Neuronal stem cell (in vitro differentiated cells): ENCODE measurements around the gene PTPRU.

Experiments used
- DNase-seq: peaks from one replicate; pipeline ENCODE4 v3.0.0-alpha.2; 2013; ENCODE audit warnings: low spot score
- H2AFZ ChIP-seq: one replicate; pipeline ENCODE4 v1.6.1; 2013; ENCODE audit warnings: mild to moderate bottlenecking, low read length, inconsistent platforms
- H2AK5ac ChIP-seq: 2 replicates; pipeline ENCODE4 v1.6.1; 2013; ENCODE audit warnings: low read depth, mild to moderate bottlenecking, inconsistent platforms, low read length, moderate library complexity, mixed read lengths
- H2BK120ac ChIP-seq: 2 replicates; pipeline ENCODE4 v1.6.1; 2013; ENCODE audit warnings: low read depth, mild to moderate bottlenecking, inconsistent platforms, low read length, moderate library complexity, mixed read lengths
- H2BK12ac ChIP-seq: one replicate; pipeline ENCODE4 v1.6.1; 2013; ENCODE audit warnings: low read length, inconsistent platforms
- H2BK15ac ChIP-seq: 2 replicates; pipeline ENCODE4 v1.6.1; 2013; ENCODE audit warnings: mild to moderate bottlenecking, low read length, inconsistent platforms, mixed read lengths
- H2BK5ac ChIP-seq: one replicate; pipeline ENCODE4 v1.6.1; 2013; ENCODE audit warnings: inconsistent platforms, mild to moderate bottlenecking, low read length, moderate library complexity
- H3K14ac ChIP-seq: one replicate; pipeline ENCODE4 v1.6.1; 2013; ENCODE audit warnings: low read length, inconsistent platforms
- H3K18ac ChIP-seq: 2 replicates; pipeline ENCODE4 v1.6.1; 2013; ENCODE audit warnings: low read length, inconsistent platforms
- H3K23ac ChIP-seq: 2 replicates; pipeline ENCODE4 v1.6.1; 2013; ENCODE audit warnings: low read depth, mild to moderate bottlenecking, mixed read lengths, low read length, inconsistent platforms; ENCODE audit not compliant: poor library complexity
- H3K27ac ChIP-seq: replicated peaks from 3 replicates; pipeline ENCODE4 v1.5.1; 2013; ENCODE audit warnings: low read length, inconsistent platforms
- H3K27me3 ChIP-seq, 3 experiments: 2 replicates each; pipeline ENCODE4 v1.6.1; 2013; ENCODE audit warnings: low read length in 3 of 3, mild to moderate bottlenecking in 2 of 3, inconsistent platforms in 1 of 3, low read depth in 1 of 3, mixed read lengths in 1 of 3, moderate library complexity in 1 of 3; ENCODE audit not compliant: control insufficient read depth in 3 of 3, insufficient read depth in 3 of 3
- H3K36me3 ChIP-seq, 2 donors: replicated peaks in 1 of 2; 2 replicates each; pipeline ENCODE4 v1.6.1; 2013; ENCODE audit warnings: low read length in 2 of 2; ENCODE audit not compliant: control insufficient read depth in 2 of 2, insufficient read depth in 2 of 2
- H3K4ac ChIP-seq: 2 replicates; pipeline ENCODE4 v1.6.1; 2013; ENCODE audit warnings: inconsistent platforms, mild to moderate bottlenecking, low read length, moderate library complexity
- H3K4me1 ChIP-seq, 2 donors: 1 replicate in 1 of 2; 2 replicates in 1 of 2; pipeline ENCODE4 v1.6.1; 2013; ENCODE audit warnings: low read length in 2 of 2, low read depth in 1 of 2; ENCODE audit not compliant: control insufficient read depth in 2 of 2, insufficient read depth in 1 of 2
- H3K4me2 ChIP-seq: one replicate; pipeline ENCODE4 v1.6.1; 2013; ENCODE audit warnings: mild to moderate bottlenecking, low read length, inconsistent platforms; ENCODE audit not compliant: insufficient read depth, poor library complexity, severe bottlenecking
- H3K4me3 ChIP-seq, 2 donors: 2 replicates each; pipeline ENCODE4 v1.5.1; 2013; ENCODE audit warnings: low read length in 2 of 2, mild to moderate bottlenecking in 2 of 2, inconsistent platforms in 1 of 2, moderate library complexity in 1 of 2
- H3K79me1 ChIP-seq: one replicate; pipeline ENCODE4 v1.6.1; 2013; ENCODE audit warnings: low read depth, mild to moderate bottlenecking, inconsistent platforms, low read length, moderate library complexity
- H3K9ac ChIP-seq: one replicate; pipeline ENCODE4 v1.6.1; 2013; ENCODE audit warnings: mild to moderate bottlenecking, low read depth, low read length, inconsistent platforms; ENCODE audit not compliant: poor library complexity
- H3K9me3 ChIP-seq, 2 donors: replicated peaks in 1 of 2; 2 replicates each; pipeline versions ENCODE3 to v1.6.1; 2013; ENCODE audit warnings: low read length in 2 of 2, mild to moderate bottlenecking in 2 of 2, inconsistent platforms in 1 of 2, low read depth in 1 of 2, mixed read lengths in 1 of 2, moderate library complexity in 1 of 2; ENCODE audit not compliant: control insufficient read depth in 2 of 2, insufficient read depth in 1 of 2
- H4K8ac ChIP-seq: one replicate; pipeline ENCODE4 v1.6.1; 2013; ENCODE audit warnings: low read depth, mild to moderate bottlenecking, inconsistent platforms, low read length, moderate library complexity
- H4K91ac ChIP-seq: one replicate; pipeline ENCODE4 v1.6.1; 2013; ENCODE audit warnings: low read length, low read depth, mild to moderate bottlenecking, inconsistent platforms; ENCODE audit not compliant: poor library complexity
- WGBS, 2 donors: extraction: QIAGEN DNeasy Blood & Tissue Kit; methylation state at CpG; one replicate each; pipeline ENCODE4 v1.1.7; 2013; ENCODE audit warnings: missing lambda C conversion rate in 2 of 2, mixed read lengths in 1 of 2; ENCODE audit not compliant: insufficient read length in 2 of 2, insufficient replicate concordance in 1 of 2; ENCODE audit errors: extremely low coverage in 2 of 2; 5-methylcytosine and 5-hydroxymethylcytosine counted together

PTPRU gene

GRCh38 chr1:29357452-29357851 lies 121.1 kb downstream of the PTPRU start:
- no peak overlapping the region for H2AK5ac ChIP-seq
- no CpG with 5 or more reads among the region's 7 CpGs for WGBS, 2 donors
- H2AFZ ChIP-seq: no peak overlapping the region
- no peak overlapping the region for H2BK15ac ChIP-seq
- H3K4ac ChIP-seq: no peak overlapping the region
- no peaks in the 10 kb centered on the region for H3K9me3 ChIP-seq
- no peak overlapping the region for H3K4me2 ChIP-seq
- no peaks in the 10 kb centered on the region for H3K36me3 ChIP-seq
- no peak overlapping the region for H2BK5ac ChIP-seq
- no peak overlapping the region for H3K18ac ChIP-seq
- no peaks in the 10 kb centered on the region for H3K79me1 ChIP-seq
- no peak overlapping the region for H3K27ac ChIP-seq
- H3K9ac ChIP-seq: no peak overlapping the region
- no peak overlapping the region for H4K91ac ChIP-seq
- no peak overlapping the region for H2BK120ac ChIP-seq
- peaks cover 0 to 12% (median 0%) of the 10 kb centered on the region in 3 experiments for H3K27me3 ChIP-seq
- peaks cover 0 to 2% of the 10 kb centered on the region in 2 donors for H3K4me1 ChIP-seq
- no peak overlapping the region for H2BK12ac ChIP-seq
- no peak overlapping the region for H3K23ac ChIP-seq
- no peak overlapping the region for H3K14ac ChIP-seq
- DNase-seq: no peak
- H3K4me3 ChIP-seq: no peak overlapping the region
- H4K8ac ChIP-seq: no peak overlapping the region

GRCh38 chr1:29358183-29358582 lies 121.9 kb downstream of the PTPRU start:
- Histone ChIP-seq H3K4me2 (no peak overlapping the region), H2AK5ac (no peak overlapping the region), H3K4ac (no peak overlapping the region), H2AFZ (no peak overlapping the region), H3K4me1 (peaks cover 0 to 2% of the 10 kb centered on the region in 2 donors), H3K4me3 (no peak overlapping the region), H2BK120ac (no peak overlapping the region), H3K36me3 (no peaks in the 10 kb centered on the region), H2BK15ac (no peak overlapping the region), H3K9me3 (no peaks in the 10 kb centered on the region), H2BK5ac (no peak overlapping the region), H4K8ac (no peak overlapping the region), H3K79me1 (no peaks in the 10 kb centered on the region), H3K18ac (no peak overlapping the region), H3K9ac (no peak overlapping the region), H3K27ac (no peak overlapping the region), H3K14ac (no peak overlapping the region), H3K23ac (no peak overlapping the region), H4K91ac (no peak overlapping the region), H3K27me3 (peaks cover 0 to 12% (median 0%) of the 10 kb centered on the region in 3 experiments), H2BK12ac (no peak overlapping the region)
- no peak for DNase-seq
- WGBS, 2 donors: no CpG with 5 or more reads among the region's 6 CpGs

GRCh38 chr1:29360768-29361167 lies 124.4 kb downstream of the PTPRU start:
- no peak overlapping the region for H3K4me3 ChIP-seq
- no peak overlapping the region for H3K14ac ChIP-seq
- H2BK5ac ChIP-seq: no peak overlapping the region
- H3K27ac ChIP-seq: no peak overlapping the region
- H3K9me3 ChIP-seq: no peaks in the 10 kb centered on the region
- H3K9ac ChIP-seq: no peak overlapping the region
- H2BK120ac ChIP-seq: no peak overlapping the region
- no peak for DNase-seq
- no peak overlapping the region for H4K8ac ChIP-seq
- H3K4me1 ChIP-seq: peaks cover 0 to under 1% of the 10 kb centered on the region in 2 donors
- H3K23ac ChIP-seq: no peak overlapping the region
- H2AK5ac ChIP-seq: no peak overlapping the region
- peaks cover 0 to 12% (median 0%) of the 10 kb centered on the region in 3 experiments for H3K27me3 ChIP-seq
- no peak overlapping the region for H2BK15ac ChIP-seq
- no peak overlapping the region for H3K4ac ChIP-seq
- H2AFZ ChIP-seq: no peak overlapping the region
- no peak overlapping the region for H3K4me2 ChIP-seq
- H3K79me1 ChIP-seq: no peaks in the 10 kb centered on the region
- H2BK12ac ChIP-seq: no peak overlapping the region
- H3K36me3 ChIP-seq: no peaks in the 10 kb centered on the region
- H3K18ac ChIP-seq: no peak overlapping the region
- H4K91ac ChIP-seq: no peak overlapping the region
- WGBS, 2 donors: no CpG with 5 or more reads among the region's 3 CpGs

GRCh38 chr1:29361686-29362085 lies 125.4 kb downstream of the PTPRU start:
- Histone ChIP-seq H3K9me3 (no peaks in the 10 kb centered on the region), H2BK12ac (no peak overlapping the region), H3K4me1 (no peaks in the 10 kb centered on the region), H2BK120ac (no peak overlapping the region), H4K8ac (no peak overlapping the region), H3K4me3 (no peak overlapping the region), H2AK5ac (no peak overlapping the region), H2AFZ (no peak overlapping the region), H3K14ac (no peak overlapping the region), H3K79me1 (no peaks in the 10 kb centered on the region), H3K4ac (no peak overlapping the region), H3K27me3 (peaks cover 0 to 12% (median 0%) of the 10 kb centered on the region in 3 experiments), H3K9ac (no peak overlapping the region), H3K23ac (no peak overlapping the region), H3K18ac (no peak overlapping the region), H4K91ac (no peak overlapping the region), H3K27ac (no peak overlapping the region), H2BK15ac (no peak overlapping the region), H2BK5ac (peak overlapping the region; percentile 32), H3K4me2 (no peak overlapping the region), H3K36me3 (no peaks in the 10 kb centered on the region)
- no CpG with 5 or more reads among the region's 6 CpGs for WGBS, 2 donors
- DNase-seq: no peak
